CD4-positive, CD25-positive, alpha-beta regulatory T cell (primary cell): ENCODE measurements around the gene TMEM117. TPM values are rescaled to one million over a fixed set of nuclear protein-coding genes. Genes with fewer than 3 reads are reported as not detected.

Experiments
- ATAC-seq, 2 donors: fragments of 150-1000 bp; cut with Tn5 transposase; one replicate each; pipeline ENCODE4 v1.10.0; 2021; ENCODE audit warnings: low read depth in 2 of 2, moderate number of reproducible peaks in 2 of 2, moderate library complexity in 1 of 2
- DNase-seq, 3 donors: peaks; one replicate each; pipeline versions ENCODE4 v3.0.0 to v3.0.0-alpha.2; 2012 to 2022; ENCODE audit warnings: mixed read lengths in 1 of 3
- H3K27ac ChIP-seq: one replicate; pipeline ENCODE4 v1.7.0; 2013; ENCODE audit warnings: mild to moderate bottlenecking, low read length; ENCODE audit not compliant: insufficient read depth, poor library complexity, severe bottlenecking
- H3K27me3 ChIP-seq: one replicate; pipeline ENCODE4 v1.7.0; 2013; ENCODE audit warnings: low read length; ENCODE audit not compliant: control insufficient read depth, insufficient read depth
- H3K36me3 ChIP-seq: one replicate; pipeline ENCODE4 v1.7.0; 2013; ENCODE audit warnings: mild to moderate bottlenecking, low read length, moderate library complexity; ENCODE audit not compliant: control insufficient read depth, insufficient read depth
- H3K4me1 ChIP-seq: 2 replicates; pipeline ENCODE4 v1.7.0; 2013; ENCODE audit warnings: mild to moderate bottlenecking, low read length; ENCODE audit not compliant: insufficient read depth, control insufficient read depth, poor library complexity, severe bottlenecking
- H3K4me3 ChIP-seq: one replicate; pipeline ENCODE4 v1.7.0; 2013; ENCODE audit warnings: low read depth, mild to moderate bottlenecking, low read length, moderate library complexity
- H3K9me3 ChIP-seq, 2 experiments: 1 replicate in 1 of 2; 2 replicates in 1 of 2; pipeline ENCODE4 v1.7.0; 2013; ENCODE audit warnings: low read length in 2 of 2, mild to moderate bottlenecking in 1 of 2, moderate library complexity in 1 of 2; ENCODE audit not compliant: control insufficient read depth in 2 of 2
- H3K27ac Mint-ChIP-seq, 3 donors: one replicate each; pipeline ENCODE4 v1.8.0; 2020 to 2022; ENCODE audit warnings: mild to moderate bottlenecking in 3 of 3, mixed read lengths in 3 of 3, moderate library complexity in 2 of 3
- H3K27me3 Mint-ChIP-seq: one replicate; pipeline ENCODE4 v1.8.0; 2022; ENCODE audit warnings: mild to moderate bottlenecking, mixed read lengths
- H3K36me3 Mint-ChIP-seq: one replicate; pipeline ENCODE4 v1.8.0; 2020; ENCODE audit warnings: mixed read lengths
- H3K4me1 Mint-ChIP-seq, 4 donors: one replicate each; pipeline ENCODE4 v1.8.0; 2020 to 2022; ENCODE audit warnings: mixed read lengths in 4 of 4, mild to moderate bottlenecking in 1 of 4
- H3K4me3 Mint-ChIP-seq, 4 donors: one replicate each; pipeline ENCODE4 v1.8.0; 2020 to 2022; ENCODE audit warnings: mild to moderate bottlenecking in 4 of 4, mixed read lengths in 4 of 4, moderate library complexity in 3 of 4
- H3K9me3 Mint-ChIP-seq, 7 donors: one replicate each; pipeline ENCODE4 v1.8.0; 2020 to 2022; ENCODE audit warnings: mixed read lengths in 7 of 7, mild to moderate bottlenecking in 3 of 7, moderate library complexity in 2 of 7
- polyA plus RNA-seq, 4 donors: library from polyadenylated mRNA; unstranded; fragments of 300-500 nt; fragmentation: Illumina TruSeq; gene quantifications; one replicate each; pipeline ENCODE4 v1.2.3, GENCODE V29; 2021
- total RNA-seq: library from RNA; stranded (reverse); gene quantifications from one replicate; pipeline ENCODE4 v1.2.3, GENCODE V29; 2022

Gene TMEM117
- total and polyA plus RNA-seq, 5 donors from 2014 or later = 2.4 to 4.7 (median 3.2) TPM

DNA sequence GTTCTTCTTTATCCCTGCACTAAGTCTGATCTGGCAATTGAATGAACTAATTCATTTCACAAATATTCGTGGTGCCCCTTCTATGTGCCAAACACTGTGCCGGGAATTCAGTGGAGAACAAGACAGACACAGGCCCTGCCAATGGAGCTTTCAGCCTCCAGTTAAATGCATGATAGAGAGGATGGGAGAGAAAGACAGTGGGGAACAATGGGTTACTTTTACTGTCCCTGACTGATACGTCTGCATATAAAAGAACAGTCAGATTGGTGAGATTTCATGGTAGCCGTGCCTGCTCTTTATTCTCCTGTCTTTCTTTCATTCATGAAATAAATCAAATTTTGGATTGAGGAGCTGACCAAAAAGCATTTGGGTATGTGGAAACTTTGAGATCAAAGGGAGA is 78.5 kb downstream of the TMEM117 start:
- H3K4me3 Mint-ChIP-seq = no peak overlapping the region
- no peaks in the 10 kb centered on the region for H3K9me3 Mint-ChIP-seq
- peaks cover 0 to 11% (median 0%) of the 10 kb centered on the region in 4 donors for H3K4me1 Mint-ChIP-seq
- Histone ChIP-seq H3K27ac (no peak overlapping the region), H3K4me3 (no peak overlapping the region), H3K9me3 (no peaks in the 10 kb centered on the region), H3K36me3 (no peaks in the 10 kb centered on the region), H3K4me1 (no peaks in the 10 kb centered on the region), H3K27me3 (no peaks in the 10 kb centered on the region)
- H3K36me3 Mint-ChIP-seq = no peaks in the 10 kb centered on the region
- DNase-seq (no peak), ATAC-seq (no peak)
- no peak overlapping the region for H3K27ac Mint-ChIP-seq
- H3K27me3 Mint-ChIP-seq = no peaks in the 10 kb centered on the region

DNA sequence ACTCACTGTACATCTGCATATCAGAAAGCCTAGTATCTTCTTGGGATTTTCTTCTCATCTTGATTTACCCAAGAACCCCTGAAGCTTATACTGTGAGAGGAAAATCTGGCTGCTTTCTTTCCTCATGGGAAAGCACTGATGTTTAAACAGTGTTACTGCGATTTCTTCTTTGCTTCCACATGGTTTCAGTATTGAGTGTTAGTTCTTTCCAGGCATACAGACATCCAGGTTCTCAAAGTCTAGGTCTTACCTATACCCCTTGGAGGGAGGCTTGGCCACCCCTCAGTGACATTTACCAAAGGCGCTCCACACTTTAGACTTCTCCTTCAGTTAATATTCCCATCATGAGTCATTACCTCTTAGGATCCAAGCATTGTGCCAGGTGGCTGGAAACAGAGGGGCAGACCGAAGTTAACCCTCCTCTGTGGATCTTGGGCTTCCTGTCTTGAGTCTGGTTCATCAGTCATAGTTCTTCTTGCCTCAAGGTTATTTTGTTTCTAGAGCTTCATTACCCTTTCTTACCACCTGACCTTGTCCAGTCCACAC is 79.1 kb downstream of the TMEM117 start:
- Mint-ChIP-seq H3K4me1 (peaks cover 0 to 11% (median 0%) of the 10 kb centered on the region in 4 donors), H3K9me3 (peaks cover 0 to 2% (median 0%) of the 10 kb centered on the region in 7 donors), H3K4me3 (no peak overlapping the region), H3K27ac (no peak overlapping the region), H3K36me3 (no peaks in the 10 kb centered on the region), H3K27me3 (no peaks in the 10 kb centered on the region)
- ATAC-seq (no peak), DNase-seq (peak in 1 of 3 donors; percentile 2)
- Histone ChIP-seq H3K27ac (no peak overlapping the region), H3K27me3 (no peaks in the 10 kb centered on the region), H3K9me3 (no peaks in the 10 kb centered on the region), H3K4me1 (no peaks in the 10 kb centered on the region), H3K36me3 (no peaks in the 10 kb centered on the region), H3K4me3 (no peak overlapping the region)

DNA sequence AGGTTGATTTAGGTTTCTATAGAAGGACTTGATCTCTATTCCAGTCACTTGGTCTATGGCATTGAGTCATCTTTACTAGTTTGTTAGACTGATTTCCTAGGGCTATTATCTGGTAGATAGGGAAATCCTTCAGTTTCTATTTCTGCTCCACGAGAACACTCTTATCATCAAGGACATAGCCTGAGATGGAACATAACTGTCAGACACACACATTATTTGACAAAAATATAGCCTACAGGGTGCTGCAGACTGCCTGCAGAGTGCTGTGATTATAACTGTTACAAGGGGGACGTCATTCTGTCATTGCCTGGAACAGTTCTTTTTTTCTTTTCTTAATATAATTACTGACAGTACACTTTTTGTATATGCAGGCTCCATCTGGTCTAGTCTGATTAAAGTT is 82.0 kb downstream of the TMEM117 start:
- H3K4me1 ChIP-seq = no peaks in the 10 kb centered on the region
- Mint-ChIP-seq H3K4me1 (peaks cover 0 to 11% (median 0%) of the 10 kb centered on the region in 4 donors), H3K36me3 (no peaks in the 10 kb centered on the region), H3K27ac (no peak overlapping the region), H3K27me3 (no peaks in the 10 kb centered on the region), H3K4me3 (no peak overlapping the region), H3K9me3 (peaks cover 0 to 2% (median 0%) of the 10 kb centered on the region in 7 donors)
- DNase-seq = no peak
- H3K36me3 ChIP-seq = no peaks in the 10 kb centered on the region
- no peaks in the 10 kb centered on the region for H3K9me3 ChIP-seq
- no peak overlapping the region for H3K4me3 ChIP-seq
- ATAC-seq = no peak
- H3K27ac ChIP-seq = no peak overlapping the region
- H3K27me3 ChIP-seq = no peaks in the 10 kb centered on the region

DNA sequence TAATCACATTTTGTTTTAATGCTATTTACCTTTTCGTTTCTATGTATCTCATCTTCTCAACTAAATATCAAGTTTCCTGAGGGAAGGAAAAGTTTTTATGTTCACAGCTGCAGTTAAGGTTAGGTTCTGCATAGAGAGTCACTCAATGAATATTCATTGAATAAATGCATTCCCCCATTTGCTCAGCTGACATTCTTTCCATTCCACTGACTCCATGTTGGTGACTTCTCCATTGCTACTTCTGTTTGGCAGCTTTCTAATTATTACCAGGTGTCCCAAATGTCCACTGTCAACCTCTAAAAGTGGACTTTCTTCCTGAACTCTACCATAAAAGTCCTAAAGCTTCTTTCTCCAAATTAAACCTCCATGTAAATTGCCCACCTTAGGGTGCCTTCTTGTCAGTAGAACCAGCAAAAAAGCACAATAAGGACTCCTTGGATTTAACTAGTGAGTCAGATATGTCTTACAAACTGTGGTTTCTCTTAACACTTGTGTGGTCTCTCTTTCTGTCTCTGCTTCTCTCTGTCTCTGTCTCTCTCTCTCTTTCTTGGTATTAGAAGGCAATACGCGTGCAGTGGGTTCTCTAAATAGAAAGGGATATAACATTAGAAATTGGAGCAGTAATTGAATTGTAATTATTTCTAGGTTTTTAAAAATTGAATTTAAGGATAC is 85.9 kb downstream of the TMEM117 start:
- Mint-ChIP-seq H3K4me3 (no peak overlapping the region), H3K27ac (peak overlapping the region in 1 of 3 donors; percentile 87), H3K9me3 (peaks cover 0 to 2% (median 0%) of the 10 kb centered on the region in 7 donors), H3K27me3 (no peaks in the 10 kb centered on the region), H3K36me3 (peaks cover 4% of the 10 kb centered on the region), H3K4me1 (no peaks in the 10 kb centered on the region)
- no peaks in the 10 kb centered on the region for H3K4me1 ChIP-seq
- H3K27me3 ChIP-seq = no peaks in the 10 kb centered on the region
- DNase-seq (no peak), ATAC-seq (no peak)
- H3K36me3 ChIP-seq = no peaks in the 10 kb centered on the region
- no peak overlapping the region for H3K4me3 ChIP-seq
- no peak overlapping the region for H3K27ac ChIP-seq
- H3K9me3 ChIP-seq = no peaks in the 10 kb centered on the region

DNA sequence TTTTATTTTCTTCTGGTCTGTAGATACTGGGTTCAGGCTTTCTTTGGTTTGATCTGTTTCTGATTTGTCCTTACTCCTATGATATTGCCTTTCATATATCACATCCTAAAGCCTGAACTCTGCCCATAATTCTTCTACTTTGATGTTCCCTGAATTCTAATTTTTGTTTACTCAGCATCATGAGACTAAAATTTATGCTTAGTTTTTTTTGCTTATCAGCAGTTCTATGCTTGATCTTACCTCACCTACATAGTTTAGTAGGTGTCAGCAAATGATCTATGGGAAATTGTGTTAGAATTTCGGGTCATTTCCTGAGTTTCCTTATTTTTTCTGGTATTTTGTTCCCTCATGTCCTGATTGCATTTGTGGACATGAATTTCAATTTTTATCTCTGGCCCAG is 94.2 kb downstream of the TMEM117 start:
- Mint-ChIP-seq H3K9me3 (peaks cover 0 to 22% (median 8%) of the 10 kb centered on the region in 7 donors), H3K4me1 (no peaks in the 10 kb centered on the region), H3K27me3 (no peaks in the 10 kb centered on the region), H3K4me3 (no peak overlapping the region), H3K36me3 (peaks cover 10% of the 10 kb centered on the region), H3K27ac (no peak overlapping the region)
- Histone ChIP-seq H3K36me3 (no peaks in the 10 kb centered on the region), H3K27me3 (no peaks in the 10 kb centered on the region), H3K4me3 (no peak overlapping the region), H3K4me1 (no peaks in the 10 kb centered on the region), H3K9me3 (peaks cover 10 to 19% of the 10 kb centered on the region in 2 experiments), H3K27ac (no peak overlapping the region)
- DNase-seq (no peak), ATAC-seq (no peak)

DNA sequence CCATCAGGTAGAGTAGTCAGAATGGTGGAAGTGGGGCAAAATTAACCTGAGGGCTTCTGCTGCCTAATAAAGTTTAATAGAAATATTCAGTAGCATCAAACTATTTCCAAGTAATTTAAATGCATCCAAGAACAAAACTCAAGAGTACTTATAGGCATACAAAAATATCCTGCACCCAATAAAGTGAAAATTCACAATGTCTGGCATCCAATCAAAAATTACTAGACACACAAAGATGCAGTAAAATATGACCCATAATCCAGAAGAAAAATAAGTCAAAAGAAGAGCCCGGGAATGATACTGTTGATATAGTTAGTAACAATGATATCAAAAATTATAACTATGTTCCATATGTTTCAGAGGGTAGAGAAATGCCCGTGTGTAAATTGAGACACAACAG is 95.3 kb downstream of the TMEM117 start:
- no peaks in the 10 kb centered on the region for H3K4me1 ChIP-seq
- H3K9me3 ChIP-seq = peaks cover 10 to 19% of the 10 kb centered on the region in 2 experiments
- Mint-ChIP-seq H3K9me3 (peaks cover 0 to 22% (median 8%) of the 10 kb centered on the region in 7 donors), H3K36me3 (peaks cover 10% of the 10 kb centered on the region), H3K4me3 (no peak overlapping the region), H3K27me3 (no peaks in the 10 kb centered on the region), H3K27ac (no peak overlapping the region), H3K4me1 (no peaks in the 10 kb centered on the region)
- DNase-seq (no peak), ATAC-seq (no peak)
- H3K27ac ChIP-seq = no peak overlapping the region
- H3K4me3 ChIP-seq = no peak overlapping the region
- H3K27me3 ChIP-seq = no peaks in the 10 kb centered on the region
- no peaks in the 10 kb centered on the region for H3K36me3 ChIP-seq

DNA sequence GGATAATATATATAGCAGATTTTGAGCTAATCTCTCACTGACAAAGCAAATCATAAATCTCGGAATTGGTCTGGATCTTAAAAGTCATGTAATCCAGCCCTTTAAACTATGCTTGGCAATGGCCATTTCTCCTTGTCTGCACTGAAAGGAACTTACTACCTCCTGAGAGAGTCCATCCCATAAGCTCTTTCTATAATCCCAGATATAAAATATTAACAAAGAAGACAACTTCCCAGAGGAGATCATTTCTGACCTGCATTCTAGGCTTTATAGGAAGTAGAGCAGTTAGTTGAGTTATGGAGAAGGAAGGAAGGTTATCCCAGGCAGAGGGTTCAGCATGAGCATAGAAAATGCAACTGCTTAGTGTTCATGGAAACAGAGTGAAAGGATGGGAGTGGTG is 99.7 kb downstream of the TMEM117 start:
- Histone ChIP-seq H3K9me3 (peaks cover 8 to 12% of the 10 kb centered on the region in 2 experiments), H3K4me3 (no peak overlapping the region), H3K4me1 (no peaks in the 10 kb centered on the region), H3K27me3 (no peaks in the 10 kb centered on the region), H3K27ac (no peak overlapping the region), H3K36me3 (no peaks in the 10 kb centered on the region)
- Mint-ChIP-seq H3K36me3 (peaks cover 4% of the 10 kb centered on the region), H3K9me3 (peaks cover 0 to 14% (median 6%) of the 10 kb centered on the region in 7 donors), H3K27me3 (no peaks in the 10 kb centered on the region), H3K27ac (no peak overlapping the region), H3K4me1 (no peaks in the 10 kb centered on the region), H3K4me3 (no peak overlapping the region)
- ATAC-seq (no peak), DNase-seq (no peak)

DNA sequence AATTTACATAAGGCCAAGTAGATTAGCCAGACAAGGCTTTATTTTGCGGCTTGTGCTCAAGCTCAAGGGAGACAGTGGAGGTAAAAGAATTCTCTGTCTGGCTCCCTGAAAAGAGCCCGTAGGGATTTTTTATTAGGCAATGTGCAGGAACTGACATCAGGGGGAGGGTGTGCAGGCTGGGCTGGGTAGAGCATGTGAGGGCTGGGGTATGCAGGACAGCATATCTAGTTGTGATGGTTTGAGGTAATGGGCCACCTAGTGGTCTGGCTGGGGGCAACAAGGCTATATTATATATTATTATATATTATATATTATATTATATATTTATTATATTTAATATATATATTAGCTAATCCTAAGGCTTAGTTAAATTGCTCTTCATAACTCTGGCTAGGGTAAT is 102.1 kb downstream of the TMEM117 start:
- H3K4me1 ChIP-seq = no peaks in the 10 kb centered on the region
- Mint-ChIP-seq H3K9me3 (peaks cover 0 to 2% (median 0%) of the 10 kb centered on the region in 7 donors), H3K4me1 (no peaks in the 10 kb centered on the region), H3K27me3 (no peaks in the 10 kb centered on the region), H3K36me3 (no peaks in the 10 kb centered on the region), H3K27ac (no peak overlapping the region), H3K4me3 (no peak overlapping the region)
- no peaks in the 10 kb centered on the region for H3K36me3 ChIP-seq
- ATAC-seq (no peak), DNase-seq (no peak)
- H3K9me3 ChIP-seq = no peaks in the 10 kb centered on the region
- no peaks in the 10 kb centered on the region for H3K27me3 ChIP-seq
- H3K4me3 ChIP-seq = no peak overlapping the region
- no peak overlapping the region for H3K27ac ChIP-seq
